ENCODE measurements around the gene GRM7.

DNA sequence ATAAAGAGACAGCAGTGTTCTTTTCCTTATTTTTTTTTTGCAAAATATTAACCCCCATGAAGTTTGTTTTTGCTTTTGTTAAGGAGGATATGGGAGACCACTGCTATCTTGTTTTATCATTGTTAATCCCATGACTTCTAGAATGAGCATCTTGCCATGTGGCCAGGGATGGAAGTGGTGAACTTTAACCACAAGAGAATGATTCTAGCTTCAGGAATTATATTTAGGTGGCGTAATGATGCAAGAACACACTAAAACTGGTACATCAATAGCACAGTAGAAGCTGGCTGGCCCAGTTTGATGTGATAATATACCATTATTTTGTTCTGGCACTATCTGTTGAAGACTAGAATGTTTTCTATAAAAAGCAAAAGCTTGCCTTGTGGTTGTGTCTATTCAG lies 720.9 kb downstream of the GRM7 start:
- TF ChIP-seq, protein P1, sequence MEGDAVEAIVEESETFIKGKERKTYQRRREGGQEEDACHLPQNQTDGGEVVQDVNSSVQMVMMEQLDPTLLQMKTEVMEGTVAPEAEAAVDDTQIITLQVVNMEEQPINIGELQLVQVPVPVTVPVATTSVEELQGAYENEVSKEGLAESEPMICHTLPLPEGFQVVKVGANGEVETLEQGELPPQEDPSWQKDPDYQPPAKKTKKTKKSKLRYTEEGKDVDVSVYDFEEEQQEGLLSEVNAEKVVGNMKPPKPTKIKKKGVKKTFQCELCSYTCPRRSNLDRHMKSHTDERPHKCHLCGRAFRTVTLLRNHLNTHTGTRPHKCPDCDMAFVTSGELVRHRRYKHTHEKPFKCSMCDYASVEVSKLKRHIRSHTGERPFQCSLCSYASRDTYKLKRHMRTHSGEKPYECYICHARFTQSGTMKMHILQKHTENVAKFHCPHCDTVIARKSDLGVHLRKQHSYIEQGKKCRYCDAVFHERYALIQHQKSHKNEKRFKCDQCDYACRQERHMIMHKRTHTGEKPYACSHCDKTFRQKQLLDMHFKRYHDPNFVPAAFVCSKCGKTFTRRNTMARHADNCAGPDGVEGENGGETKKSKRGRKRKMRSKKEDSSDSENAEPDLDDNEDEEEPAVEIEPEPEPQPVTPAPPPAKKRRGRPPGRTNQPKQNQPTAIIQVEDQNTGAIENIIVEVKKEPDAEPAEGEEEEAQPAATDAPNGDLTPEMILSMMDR (IDR thresholded peaks at IDR 0.05), result no peak
- no peak for TF ChIP-seq POLR2A (IDR thresholded peaks at IDR 0.05)

All from adrenal gland (tissue), 5 donors.